Psoas muscle (tissue), 8 donors: ENCODE results near the gene ARL10. TPM values are rescaled to one million over a fixed set of nuclear protein-coding genes. Genes with fewer than 3 reads are reported as not detected.
A peak's percentile ranks its signal among the peaks of the same experiment; 100 is the strongest.

Source experiments
- ATAC-seq, 4 donors: fragments of 200-7000 bp; cut with Tn5 transposase; one replicate each; pipeline ENCODE4 v1.9.1; 2020; ENCODE audit warnings: moderate library complexity in 3 of 4, mild to moderate bottlenecking in 2 of 4
- DNase-seq, 2 donors: peaks; one replicate each; pipeline ENCODE4 v3.0.0-alpha.2; 2020
- H3K27ac ChIP-seq: fragments of 200-600 bp; one replicate; pipeline ENCODE4 v1.8.0; 2022
- H3K27me3 ChIP-seq, 3 donors: fragments of 200-600 bp in 1 of 3; one replicate each; pipeline versions ENCODE4 v1.6.1 to v1.8.0; 2013 to 2022; ENCODE audit warnings: low read length in 2 of 3, mild to moderate bottlenecking in 2 of 3, moderate library complexity in 1 of 3; ENCODE audit not compliant: insufficient read depth in 3 of 3
- H3K36me3 ChIP-seq, 2 donors: fragments of 200-600 bp in 1 of 2; one replicate each; pipeline versions ENCODE4 v1.6.1 to v1.8.0; 2013 to 2022; ENCODE audit warnings: low read depth in 1 of 2, mild to moderate bottlenecking in 1 of 2, moderate library complexity in 1 of 2; ENCODE audit not compliant: insufficient read depth in 1 of 2
- H3K4me1 ChIP-seq: fragments of 200-600 bp; one replicate; pipeline ENCODE4 v1.8.0; 2022
- H3K4me3 ChIP-seq: fragments of 200-600 bp; one replicate; pipeline ENCODE4 v1.8.0; 2022; ENCODE audit warnings: mild to moderate bottlenecking
- H3K9me3 ChIP-seq: fragments of 200-600 bp; one replicate; pipeline ENCODE4 v1.8.0; 2022
- CTCF ChIP-seq: fragments of 200-600 bp; IDR thresholded peaks from one replicate; pipeline ENCODE4 v1.8.0; 2022; ENCODE audit warnings: antibody characterized with exemption
- WGBS, 3 donors: extraction: QIAGEN DNeasy Blood & Tissue Kit; methylation state at CpG; one replicate each; pipeline versions ENCODE4 v1.1.6 to v1.1.7; 2013; 5-methylcytosine and 5-hydroxymethylcytosine counted together
- intact Hi-C, 2 donors: fragments of 100-400 bp; cut with DNase I; formaldehyde crosslinking; loops; one replicate each; pipeline versions ENCODE4 v1.11.0 to v1.14.2; 2022
- polyA plus RNA-seq, 3 donors: library from polyadenylated mRNA; stranded (reverse); fragments of 200-250 nt; gene quantifications; one replicate each; pipeline ENCODE4 v1.2.3, GENCODE V29; 2013
- total RNA-seq, 4 donors: library from RNA; stranded (reverse); fragmentation: NEBNext Ultra II Directional in 2 of 4; extraction: Animal tissue kit (Norgen Biotek cat#: 25700) in 2 of 4; gene quantifications; one replicate each; pipeline versions ENCODE4 v1.2.1 to v1.2.4, GENCODE V29; 2021 to 2023
- donor health status: healthy with polysubstance abuse.
- donor health status: DM: no; HTN: no; CAD: no; lungs with moderate emphysema.
- donor health status: Bipolar disorder and iron deficiency.
- donor health status: healthy.
- donor health status: DM: yes; HTN: yes; CAD: no.
- donor health status: DM: no; HTN: no; CAD: no.
- donor health status: DM: no; HTN: no; CAD: no.
- donor health status: DM: yes; HTN: yes; CAD: no.

ARL10 gene
- total and polyA plus RNA-seq, 7 donors, result 1.6 to 6.6 (median 3.9) TPM

DNA sequence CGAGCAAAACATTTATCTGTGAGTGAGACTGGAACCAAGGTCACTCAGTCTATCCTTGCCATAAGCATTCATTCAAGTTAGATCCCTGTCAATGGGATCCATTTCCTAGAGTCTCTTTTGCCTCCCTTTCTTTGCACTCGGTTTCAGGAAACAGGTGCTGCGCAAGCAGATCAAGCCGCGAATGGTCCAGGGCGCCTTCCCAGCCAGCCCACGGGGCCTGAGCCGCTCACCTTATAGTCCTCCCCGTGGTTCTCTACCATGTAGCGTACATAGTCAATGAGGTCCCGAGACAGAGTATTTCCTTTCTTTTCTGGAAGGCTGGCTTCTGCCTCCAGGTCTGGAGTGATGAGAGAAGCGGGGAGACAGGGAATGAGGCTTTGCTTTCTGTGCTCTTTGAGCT, 19.7 kb downstream of the ARL10 start:
- Histone ChIP-seq H3K4me3 (no peak overlapping the region), H3K9me3 (no peaks in the 10 kb centered on the region), H3K27ac (peak overlapping the region; percentile 39), H3K4me1 (peaks cover 57% of the 10 kb centered on the region), H3K27me3 (no peaks in the 10 kb centered on the region), H3K36me3 (peaks cover 7 to 51% of the 10 kb centered on the region in 2 donors)
- intact Hi-C loops, result no loop called here
- no peak for ATAC-seq
- peak in 1 of 2 donors; percentile 16 for DNase-seq
- WGBS, 3 donors, result 84 to 93% (median 90%) methylated on average over 12 of the region's 12 CpGs
- no peak for TF ChIP-seq CTCF

DNA sequence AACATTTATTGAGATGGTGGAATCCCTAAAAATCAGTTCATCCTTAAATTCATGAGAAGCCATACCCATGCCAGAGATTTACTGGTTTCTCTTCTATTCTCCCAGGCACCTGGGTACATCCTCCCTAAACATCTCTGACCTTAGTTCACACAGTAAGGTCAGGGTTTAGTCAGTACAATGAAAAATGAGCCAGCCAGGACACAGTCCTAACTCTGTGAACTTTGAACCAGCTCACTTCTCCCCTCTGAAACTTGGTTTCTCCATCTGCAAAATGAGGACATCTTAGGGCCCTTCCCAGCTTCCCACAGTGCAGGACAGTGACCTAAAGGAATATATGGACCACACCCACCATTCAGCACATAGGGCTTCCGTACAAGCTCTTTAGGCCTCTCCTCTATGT, 21.2 kb downstream of the ARL10 start:
- TF ChIP-seq CTCF, result no peak
- ATAC-seq (no peak), DNase-seq (no peak)
- no peaks in the 10 kb centered on the region for H3K9me3 ChIP-seq
- 58 to 71% (median 60%) methylated on average over 1 of the region's 1 CpG for WGBS, 3 donors
- H3K4me1 ChIP-seq, result peaks cover 47% of the 10 kb centered on the region
- H3K36me3 ChIP-seq, result peaks cover 7 to 63% of the 10 kb centered on the region in 2 donors
- H3K27me3 ChIP-seq, result peaks cover 0 to 1% (median 0%) of the 10 kb centered on the region in 3 donors
- peak overlapping the region; percentile 95 for H3K4me3 ChIP-seq
- intact Hi-C loops, result no loop called here
- peak overlapping the region; percentile 94 for H3K27ac ChIP-seq

- Histone ChIP-seq H3K36me3 (peaks cover 7 to 69% of the 10 kb centered on the region in 2 donors), H3K27me3 (peaks cover 0 to 1% (median 0%) of the 10 kb centered on the region in 3 donors), H3K4me1 (peaks cover 38% of the 10 kb centered on the region), H3K27ac (peak overlapping the region; percentile 94), H3K9me3 (no peaks in the 10 kb centered on the region), H3K4me3 (peak overlapping the region; percentile 95)
- DNase-seq (peak in 1 of 2 donors; percentile 10), ATAC-seq (no peak)
- intact Hi-C loops, result no loop called here
- no peak for TF ChIP-seq CTCF
- 32 to 41% (median 37%) methylated on average over 8 of the region's 8 CpGs for WGBS, 3 donors
These were observed 22.2 kb downstream of the ARL10 start for GRCh38 chr5:176387384-176387925.

DNA sequence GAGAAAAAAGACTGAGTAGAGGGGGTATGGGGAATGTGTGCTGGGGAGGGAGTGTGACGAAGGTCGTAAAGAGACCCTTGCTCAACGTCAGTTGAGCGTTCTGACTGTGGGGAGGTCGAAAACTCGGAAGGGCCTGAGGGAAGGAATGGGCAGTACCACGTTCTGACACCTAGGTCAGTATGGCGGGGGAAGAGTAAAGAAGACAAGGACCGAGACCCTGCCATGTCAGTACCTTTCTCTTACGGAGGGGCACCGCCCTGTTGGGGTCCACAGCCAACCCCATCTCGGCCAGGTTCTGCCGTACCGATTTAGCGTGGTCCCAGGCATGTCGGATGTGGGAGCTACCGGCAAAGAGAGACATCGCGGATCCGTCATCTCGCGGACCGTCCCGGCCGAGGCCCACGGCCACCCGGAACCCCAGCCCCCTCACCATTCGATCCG, 22.7 kb downstream of the ARL10 start:
- Histone ChIP-seq H3K9me3 (no peaks in the 10 kb centered on the region), H3K36me3 (peaks cover 7 to 69% of the 10 kb centered on the region in 2 donors), H3K4me1 (peaks cover 32% of the 10 kb centered on the region), H3K27ac (peak overlapping the region; percentile 94), H3K27me3 (peaks cover 0 to 1% (median 0%) of the 10 kb centered on the region in 3 donors), H3K4me3 (peak overlapping the region; percentile 95)
- 0% methylated on average over 27 to 29 of the region's 29 CpGs for WGBS, 3 donors
- no peak for DNase-seq
- intact Hi-C loops, result loop anchor here in 1 of 2 donors (2.0 kb wide), 1 partner anchor 27 kb away; the partner anchor contains the start of gene KIAA1191
- no peak for TF ChIP-seq CTCF
- peak; percentile 4 to 21 (median 12) for ATAC-seq
